Mesenchymal stem cell (in vitro differentiated cells and primary cell): ENCODE results near the gene MFSD6.
A peak's percentile ranks its signal among the peaks of the same experiment; 100 is the strongest.

Experiments
- DNase-seq: peaks from one replicate; pipeline ENCODE4 v3.0.0-alpha.2; 2013
- H2AFZ ChIP-seq: one replicate; pipeline ENCODE4 v1.6.1; 2013; ENCODE audit warnings: low read depth, mild to moderate bottlenecking, control low read depth, inconsistent platforms, low read length, moderate library complexity
- H2AK5ac ChIP-seq: 2 replicates; pipeline ENCODE4 v1.6.1; 2013; ENCODE audit warnings: low read length, moderate library complexity, mild to moderate bottlenecking, inconsistent platforms; ENCODE audit not compliant: severe bottlenecking
- H2BK120ac ChIP-seq: one replicate; pipeline ENCODE4 v1.6.1; 2013; ENCODE audit warnings: low read depth, mild to moderate bottlenecking, inconsistent platforms, low read length, moderate library complexity
- H2BK12ac ChIP-seq, 2 experiments: one replicate each; pipeline ENCODE4 v1.6.1; 2013; ENCODE audit warnings: inconsistent platforms in 2 of 2, low read length in 2 of 2, mild to moderate bottlenecking in 2 of 2, moderate library complexity in 2 of 2, control low read depth in 1 of 2
- H2BK15ac ChIP-seq: one replicate; pipeline ENCODE4 v1.6.1; 2013; ENCODE audit warnings: mild to moderate bottlenecking, low read depth, inconsistent platforms; ENCODE audit not compliant: poor library complexity, severe bottlenecking
- H2BK5ac ChIP-seq: 2 replicates; pipeline ENCODE4 v1.6.1; 2013; ENCODE audit warnings: low read depth, mild to moderate bottlenecking, low read length, control low read depth, inconsistent platforms; ENCODE audit not compliant: poor library complexity, severe bottlenecking
- H3K14ac ChIP-seq, 2 experiments: one replicate each; pipeline ENCODE4 v1.6.1; 2013; ENCODE audit warnings: inconsistent platforms in 2 of 2, low read length in 2 of 2, control low read depth in 1 of 2, mild to moderate bottlenecking in 1 of 2, moderate library complexity in 1 of 2
- H3K18ac ChIP-seq, 2 experiments: one replicate each; pipeline ENCODE4 v1.6.1; 2013; ENCODE audit warnings: inconsistent platforms in 2 of 2, low read length in 2 of 2, control low read depth in 1 of 2, low read depth in 1 of 2, mild to moderate bottlenecking in 1 of 2
- H3K23ac ChIP-seq, 2 experiments: one replicate each; pipeline ENCODE4 v1.6.1; 2013; ENCODE audit warnings: inconsistent platforms in 2 of 2, low read length in 2 of 2, mild to moderate bottlenecking in 2 of 2, moderate library complexity in 2 of 2, control low read depth in 1 of 2
- H3K27ac ChIP-seq: 2 replicates; pipeline ENCODE4 v1.5.1; 2013; ENCODE audit warnings: mild to moderate bottlenecking, moderate library complexity, low read length, control low read depth, inconsistent platforms; ENCODE audit not compliant: poor library complexity, severe bottlenecking
- H3K27me3 ChIP-seq, 2 experiments: 2 replicates each; pipeline versions ENCODE4 v1.6.1 to v1.7.0; 2013; ENCODE audit warnings: low read length in 2 of 2, mild to moderate bottlenecking in 2 of 2, moderate library complexity in 2 of 2, control low read depth in 1 of 2, inconsistent platforms in 1 of 2; ENCODE audit not compliant: control insufficient read depth in 1 of 2, insufficient read depth in 1 of 2
- H3K36me3 ChIP-seq, 2 experiments: 2 replicates each; pipeline versions ENCODE4 v1.6.1 to v1.7.0; 2013; ENCODE audit warnings: low read length in 2 of 2, control low read depth in 1 of 2, inconsistent platforms in 1 of 2, low read depth in 1 of 2, mild to moderate bottlenecking in 1 of 2; ENCODE audit not compliant: insufficient read depth in 2 of 2, control insufficient read depth in 1 of 2
- H3K4ac ChIP-seq, 2 experiments: one replicate each; pipeline ENCODE4 v1.6.1; 2013; ENCODE audit warnings: inconsistent platforms in 2 of 2, low read length in 2 of 2, mild to moderate bottlenecking in 2 of 2, moderate library complexity in 2 of 2, control low read depth in 1 of 2, low read depth in 1 of 2
- H3K4me1 ChIP-seq: 2 replicates; pipeline ENCODE4 v1.6.1; 2013; ENCODE audit warnings: low read depth, low read length, control low read depth; ENCODE audit not compliant: control insufficient read depth, insufficient read depth
- H3K4me2 ChIP-seq: 2 replicates; pipeline ENCODE4 v1.6.1; 2013; ENCODE audit warnings: low read length, mild to moderate bottlenecking, inconsistent platforms; ENCODE audit not compliant: poor library complexity, severe bottlenecking
- H3K4me3 ChIP-seq, 2 experiments: 2 replicates each; pipeline versions ENCODE4 v1.5.1 to v1.7.0; 2013; ENCODE audit warnings: low read length in 2 of 2, mild to moderate bottlenecking in 2 of 2, control low read depth in 1 of 2, low read depth in 1 of 2; ENCODE audit not compliant: insufficient read depth in 1 of 2
- H3K79me1 ChIP-seq: replicated peaks from 2 replicates; pipeline ENCODE4 v1.6.1; 2013; ENCODE audit warnings: mild to moderate bottlenecking, control low read depth, low read length, inconsistent platforms; ENCODE audit not compliant: poor library complexity, severe bottlenecking
- H3K9ac ChIP-seq: 2 replicates; pipeline ENCODE4 v1.7.0; 2013; ENCODE audit warnings: mild to moderate bottlenecking, low read length, moderate library complexity
- H3K9me3 ChIP-seq: 2 replicates; pipeline ENCODE4 v1.7.0; 2013; ENCODE audit warnings: mild to moderate bottlenecking, low read length; ENCODE audit not compliant: control insufficient read depth
- H4K8ac ChIP-seq: one replicate; pipeline ENCODE4 v1.6.1; 2013; ENCODE audit warnings: inconsistent platforms, mild to moderate bottlenecking, low read length, moderate library complexity
- H4K91ac ChIP-seq: one replicate; pipeline ENCODE4 v1.6.1; 2013; ENCODE audit warnings: mild to moderate bottlenecking, low read length, inconsistent platforms
- WGBS: methylation state at CpG from one replicate; pipeline ENCODE4 v1.1.7; 2013; ENCODE audit warnings: mixed read lengths; 5-methylcytosine and 5-hydroxymethylcytosine counted together

MFSD6 gene

DNA sequence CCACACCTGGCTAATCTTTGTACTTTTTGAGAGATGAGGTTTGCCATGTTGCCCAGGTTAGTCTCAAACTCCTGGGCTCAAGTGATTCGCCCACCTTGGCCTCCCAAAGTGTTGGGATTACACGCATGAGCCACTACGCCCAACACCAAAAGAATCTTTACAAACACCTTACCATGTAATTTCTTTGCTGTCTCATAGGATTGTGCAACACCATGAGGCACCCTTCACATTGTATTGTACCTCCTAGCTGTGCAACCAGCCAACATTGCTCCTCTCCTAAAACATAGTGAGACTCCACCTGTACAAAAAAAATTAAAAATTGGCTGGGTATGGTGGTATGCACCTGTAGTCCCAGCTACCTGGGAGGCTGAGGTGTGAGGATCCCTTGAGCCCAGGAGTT, 3.1 kb upstream of the MFSD6 start:
- H2BK120ac ChIP-seq, result no peak overlapping the region
- no peak overlapping the region for H3K18ac ChIP-seq
- no peak overlapping the region for H2BK5ac ChIP-seq
- H3K9me3 ChIP-seq, result no peaks in the 10 kb centered on the region
- no peak overlapping the region for H3K9ac ChIP-seq
- no peak overlapping the region for H3K27ac ChIP-seq
- no peak overlapping the region for H2AK5ac ChIP-seq
- H3K14ac ChIP-seq, result no peak overlapping the region
- no peaks in the 10 kb centered on the region for H3K27me3 ChIP-seq
- H3K79me1 ChIP-seq, result no peaks in the 10 kb centered on the region
- no peak overlapping the region for H3K4ac ChIP-seq
- no peak overlapping the region for H4K91ac ChIP-seq
- H4K8ac ChIP-seq, result no peak overlapping the region
- no peak for DNase-seq
- no peak overlapping the region for H2AFZ ChIP-seq
- no peak overlapping the region for H3K23ac ChIP-seq
- no peak overlapping the region for H3K4me2 ChIP-seq
- WGBS, result 91% methylated on average over 3 of the region's 3 CpGs
- no peak overlapping the region for H2BK12ac ChIP-seq
- no peaks in the 10 kb centered on the region for H3K36me3 ChIP-seq
- no peak overlapping the region for H3K4me3 ChIP-seq
- H2BK15ac ChIP-seq, result no peak overlapping the region
- H3K4me1 ChIP-seq, result peaks cover 5% of the 10 kb centered on the region

DNA sequence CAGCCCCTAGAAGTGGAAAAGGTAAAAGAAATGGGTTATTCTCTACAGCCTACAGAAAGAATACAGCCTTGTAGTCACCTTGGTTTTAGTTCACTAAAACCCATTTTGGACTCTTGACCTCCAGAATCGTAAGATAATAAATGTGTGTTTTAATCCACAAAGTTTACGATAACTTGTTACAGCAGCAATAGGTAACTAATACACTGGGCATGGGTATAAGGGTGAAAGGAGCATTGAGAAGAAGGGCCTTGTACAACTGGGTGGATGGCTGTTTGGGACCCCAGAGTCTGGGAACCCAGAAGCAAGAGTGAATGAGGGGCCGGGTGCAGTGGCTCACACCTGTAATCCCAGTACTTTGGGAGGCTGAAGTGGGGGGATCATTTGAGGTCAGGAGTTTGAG, 2.2 kb upstream of the MFSD6 start:
- Histone ChIP-seq H3K9ac (no peak overlapping the region), H2AK5ac (no peak overlapping the region), H3K18ac (no peak overlapping the region), H4K91ac (no peak overlapping the region), H3K4ac (no peak overlapping the region), H3K27me3 (no peaks in the 10 kb centered on the region), H3K27ac (no peak overlapping the region), H3K9me3 (no peaks in the 10 kb centered on the region), H2BK12ac (no peak overlapping the region), H3K4me1 (peaks cover 5% of the 10 kb centered on the region), H3K36me3 (no peaks in the 10 kb centered on the region), H3K79me1 (no peaks in the 10 kb centered on the region), H4K8ac (no peak overlapping the region), H2BK120ac (no peak overlapping the region), H3K14ac (no peak overlapping the region), H3K23ac (no peak overlapping the region), H2BK15ac (no peak overlapping the region), H3K4me2 (no peak overlapping the region), H3K4me3 (no peak overlapping the region), H2BK5ac (no peak overlapping the region), H2AFZ (no peak overlapping the region)
- DNase-seq, result no peak
- 97% methylated on average over 3 of the region's 3 CpGs for WGBS

DNA sequence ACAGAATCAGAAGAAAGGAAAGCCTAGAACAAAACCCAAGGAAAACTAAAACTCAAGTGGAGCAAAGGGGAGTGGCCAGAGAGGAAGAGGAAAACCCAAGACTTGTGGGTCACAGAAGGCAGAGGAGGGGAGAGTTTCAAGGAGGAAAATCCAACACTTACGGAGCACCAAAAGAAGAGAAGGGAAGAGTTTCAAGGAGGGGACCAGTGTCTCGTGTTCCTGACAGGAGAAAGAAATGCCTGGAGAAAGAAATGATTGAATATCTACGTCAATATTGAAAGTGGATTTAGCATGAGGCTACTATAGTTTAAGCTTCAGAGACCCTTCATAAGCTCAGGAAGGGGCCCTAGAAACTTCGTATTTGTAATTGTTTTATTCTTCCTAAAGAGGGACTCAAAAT, 1.4 kb upstream of the MFSD6 start:
- Histone ChIP-seq H3K18ac (no peak overlapping the region), H3K23ac (no peak overlapping the region), H3K4me3 (no peak overlapping the region), H3K27ac (no peak overlapping the region), H3K36me3 (no peaks in the 10 kb centered on the region), H3K27me3 (no peaks in the 10 kb centered on the region), H3K4me1 (peaks cover 5% of the 10 kb centered on the region), H2AFZ (no peak overlapping the region), H2BK15ac (no peak overlapping the region), H2BK5ac (no peak overlapping the region), H3K9me3 (no peaks in the 10 kb centered on the region), H4K91ac (no peak overlapping the region), H3K4ac (no peak overlapping the region), H2BK120ac (no peak overlapping the region), H3K4me2 (no peak overlapping the region), H3K14ac (no peak overlapping the region), H4K8ac (no peak overlapping the region), H2AK5ac (no peak overlapping the region), H3K9ac (no peak overlapping the region), H3K79me1 (no peaks in the 10 kb centered on the region), H2BK12ac (no peak overlapping the region)
- no peak for DNase-seq
- 96% methylated on average over 4 of the region's 4 CpGs for WGBS

DNA sequence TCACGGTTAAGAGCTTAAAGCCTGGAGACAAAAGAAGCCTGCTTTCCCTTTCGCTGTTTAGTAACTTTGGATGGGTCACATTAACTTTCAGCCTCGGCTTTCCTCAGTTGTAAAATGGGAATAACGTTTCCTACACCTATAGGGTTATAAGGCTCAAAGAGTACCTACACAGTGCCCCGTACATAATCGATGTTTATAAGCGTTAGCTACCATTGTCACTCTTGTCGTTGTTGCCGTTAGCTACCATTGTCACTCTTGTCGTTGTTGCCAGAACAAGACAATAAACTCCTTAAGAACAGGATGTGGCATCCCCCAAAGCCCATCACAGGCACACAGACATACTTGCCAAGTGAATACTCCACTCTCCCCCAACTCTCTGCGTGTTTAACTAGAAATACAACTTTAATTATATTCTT, 901 bp upstream of the MFSD6 start:
- Histone ChIP-seq H3K9me3 (no peaks in the 10 kb centered on the region), H3K4me2 (peak overlapping the region; percentile 98), H3K14ac (no peak overlapping the region), H3K27ac (no peak overlapping the region), H3K23ac (no peak overlapping the region), H2BK5ac (no peak overlapping the region), H2AFZ (no peak overlapping the region), H3K4me1 (peaks cover 5% of the 10 kb centered on the region), H4K91ac (no peak overlapping the region), H3K4me3 (peak overlapping the region in 1 of 2 experiments; percentile 81), H2BK12ac (no peak overlapping the region), H2AK5ac (no peak overlapping the region), H3K9ac (peak overlapping the region; percentile 53), H2BK15ac (no peak overlapping the region), H3K36me3 (no peaks in the 10 kb centered on the region), H3K4ac (no peak overlapping the region), H2BK120ac (no peak overlapping the region), H4K8ac (no peak overlapping the region), H3K79me1 (no peaks in the 10 kb centered on the region), H3K18ac (no peak overlapping the region), H3K27me3 (no peaks in the 10 kb centered on the region)
- DNase-seq, result no peak
- WGBS, result 23% methylated on average over 11 of the region's 11 CpGs
